Measurements from ENCODE around the gene SLC2A1.
A peak's percentile ranks its signal among the peaks of the same experiment; 100 is the strongest.
"Not testable (repeated sequence)": the region's sequence is repeated elsewhere in the genome, so short reads cannot be mapped to it uniquely, and the experiment has no call there.

Gene SLC2A1

DNA sequence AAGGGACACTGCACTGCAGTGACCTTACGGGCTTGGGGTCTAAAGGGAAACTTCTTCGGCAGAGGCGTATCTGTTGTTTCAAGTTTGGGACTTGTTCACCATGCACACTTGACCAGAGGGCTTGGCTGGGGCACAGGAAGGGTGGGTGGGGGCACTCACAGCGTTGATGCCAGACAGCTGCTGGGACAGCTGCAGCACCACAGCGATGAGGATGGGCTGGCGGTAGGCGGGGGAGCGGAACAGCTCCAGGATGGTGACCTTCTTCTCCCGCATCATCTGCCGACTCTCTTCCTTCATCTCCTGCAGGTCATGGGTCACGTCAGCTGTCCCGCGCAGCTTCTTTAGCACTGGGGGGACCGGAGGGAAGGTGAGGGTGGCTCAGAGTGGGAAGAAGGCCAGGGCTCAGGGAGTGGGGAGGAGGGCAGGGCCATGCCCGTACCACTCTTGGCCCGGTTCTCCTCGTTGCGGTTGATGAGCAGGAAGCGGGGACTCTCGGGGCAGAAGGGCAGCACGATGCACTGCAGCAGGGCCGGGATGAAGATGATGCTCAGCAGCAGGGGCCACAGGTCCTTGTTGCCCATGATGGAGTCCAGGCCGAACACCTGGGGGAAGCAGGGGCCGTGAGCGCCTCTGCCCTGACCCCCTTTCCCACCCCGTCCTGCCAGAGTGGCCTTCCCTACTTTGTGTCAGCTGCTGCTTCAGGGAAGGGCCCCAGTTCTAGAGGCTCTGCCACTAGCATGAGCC is 29.1 kb downstream of the SLC2A1 start:
- no peak for DNase-seq (ENCODE audit: low read depth in 1 of 2, low spot score in 1 of 2)

DNA sequence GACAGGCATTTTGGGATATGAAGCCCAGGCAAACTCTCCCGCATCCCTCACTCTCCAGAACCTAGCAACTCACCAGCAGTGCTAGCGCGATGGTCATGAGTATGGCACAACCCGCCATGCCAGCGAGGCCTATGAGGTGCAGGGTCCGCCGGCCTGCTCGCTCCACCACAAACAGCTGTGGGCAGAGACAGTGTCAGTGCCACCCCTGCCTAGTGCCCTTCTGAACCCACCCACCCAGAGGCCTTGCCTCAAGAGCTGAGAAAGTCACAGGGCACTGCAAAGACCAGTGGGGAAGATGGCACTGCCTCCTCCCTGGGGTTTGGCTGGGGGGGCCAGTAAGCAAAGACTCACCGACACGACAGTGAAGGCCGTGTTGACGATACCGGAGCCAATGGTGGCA is 29.8 kb downstream of the SLC2A1 start:
- no peak for DNase-seq (ENCODE audit: low read depth in 1 of 2, low spot score in 1 of 2)

DNA sequence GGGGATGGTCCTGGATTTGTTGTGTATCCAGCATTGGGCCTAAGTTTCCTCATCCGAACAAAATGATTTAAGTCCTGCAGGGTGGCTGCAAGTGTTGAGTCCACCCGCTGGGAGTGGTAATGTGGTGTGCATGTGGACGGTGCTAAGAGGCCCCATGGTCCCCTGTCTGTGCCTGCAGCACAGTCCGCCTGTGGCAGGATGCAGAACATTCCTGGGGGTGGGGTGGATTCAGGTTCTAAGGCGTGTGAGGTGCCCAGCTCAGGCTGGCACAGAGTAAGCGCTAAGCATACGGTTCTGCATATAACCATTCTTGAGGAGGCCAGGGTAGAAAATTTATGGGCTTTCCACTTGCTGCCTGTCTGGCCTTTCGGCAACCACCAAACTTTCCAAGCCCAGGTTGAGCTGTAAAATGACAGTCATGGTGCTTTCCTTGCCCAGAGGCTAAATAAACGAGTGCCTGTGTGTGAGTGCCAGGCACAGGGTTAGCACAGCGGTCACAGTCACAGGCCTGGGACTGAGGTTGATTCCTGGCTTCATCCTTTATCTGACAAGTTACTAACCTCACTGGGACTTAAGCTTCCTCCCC is 30.7 kb downstream of the SLC2A1 start:
- DNase-seq (ENCODE audit: low read depth in 1 of 2, low spot score in 1 of 2): no peak

DNA sequence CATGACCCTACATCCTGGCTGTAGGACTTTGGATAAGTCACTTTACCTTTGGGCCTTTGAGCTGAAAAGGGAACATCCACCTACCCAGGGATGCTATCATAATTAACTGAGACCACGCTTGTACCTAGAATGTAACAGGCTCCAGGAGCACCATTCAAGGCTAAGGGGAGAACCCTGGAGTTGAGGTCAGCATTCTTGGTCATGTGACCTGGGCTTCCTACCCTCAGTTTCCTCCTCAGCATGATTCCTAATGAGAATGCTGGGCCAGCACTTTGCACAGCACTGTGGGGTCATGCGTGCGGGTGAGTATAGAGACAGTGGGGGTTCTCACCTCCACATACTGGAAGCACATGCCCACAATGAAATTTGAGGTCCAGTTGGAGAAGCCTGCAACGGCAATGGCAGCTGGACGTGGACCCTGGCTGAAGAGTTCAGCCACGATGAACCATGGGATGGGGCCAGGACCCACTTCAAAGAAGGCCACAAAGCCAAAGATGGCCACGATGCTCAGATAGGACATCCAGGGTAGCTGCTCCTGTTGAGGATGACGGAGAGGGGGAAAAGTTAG is 31.3 kb downstream of the SLC2A1 start:
- DNase-seq (ENCODE audit: low read depth in 1 of 2, low spot score in 1 of 2): no peak

DNA sequence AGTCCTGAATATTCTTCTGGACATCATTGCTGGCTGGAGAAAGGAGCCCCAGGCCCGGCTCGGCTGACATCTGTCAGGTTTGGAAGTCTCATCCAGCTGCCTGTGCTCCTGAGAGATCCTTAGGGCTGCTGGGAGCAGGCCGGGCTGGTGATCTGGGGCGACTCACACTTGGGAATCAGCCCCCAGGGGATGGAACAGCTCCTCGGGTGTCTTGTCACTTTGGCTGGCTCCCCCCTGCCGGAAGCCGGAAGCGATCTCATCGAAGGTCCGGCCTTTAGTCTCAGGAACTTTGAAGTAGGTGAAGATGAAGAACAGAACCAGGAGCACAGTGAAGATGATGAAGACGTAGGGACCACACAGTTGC is 31.8 kb downstream of the SLC2A1 start:
- DNase-seq (ENCODE audit: low read depth in 1 of 2, low spot score in 1 of 2): no peak

DNA sequence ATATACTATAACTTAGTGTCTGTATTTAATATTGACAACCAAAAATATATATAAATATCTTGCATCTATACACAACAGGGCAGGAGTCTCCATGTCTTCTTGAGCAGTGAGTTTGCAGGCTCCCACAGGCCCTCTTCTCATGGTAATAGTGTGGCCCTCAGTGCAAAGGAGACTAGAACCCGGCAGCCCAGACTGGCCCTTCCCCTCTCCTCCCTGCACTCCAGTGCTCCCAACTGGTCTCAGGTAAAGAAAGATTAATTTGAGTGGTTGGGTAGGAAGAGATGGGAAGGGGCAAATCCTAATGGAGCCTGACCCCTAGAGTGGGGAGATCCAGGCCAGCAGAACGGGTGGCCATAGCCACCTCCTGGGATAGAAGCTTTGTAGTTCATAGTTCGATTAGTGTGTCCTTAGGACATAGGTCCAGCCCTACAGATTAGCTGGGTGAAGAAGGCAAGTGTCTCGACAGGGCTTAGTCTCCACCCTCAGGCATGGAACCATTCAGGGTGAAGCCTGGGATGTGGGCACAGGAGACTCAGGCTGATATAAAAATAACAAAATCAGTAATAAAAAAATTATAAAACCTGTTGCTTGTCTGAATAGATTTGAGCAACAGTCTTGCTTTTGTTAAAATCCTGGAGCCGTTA is 32.3 kb downstream of the SLC2A1 start:
- DNase-seq (ENCODE audit: low read depth in 1 of 2, low spot score in 1 of 2): no peak

DNA sequence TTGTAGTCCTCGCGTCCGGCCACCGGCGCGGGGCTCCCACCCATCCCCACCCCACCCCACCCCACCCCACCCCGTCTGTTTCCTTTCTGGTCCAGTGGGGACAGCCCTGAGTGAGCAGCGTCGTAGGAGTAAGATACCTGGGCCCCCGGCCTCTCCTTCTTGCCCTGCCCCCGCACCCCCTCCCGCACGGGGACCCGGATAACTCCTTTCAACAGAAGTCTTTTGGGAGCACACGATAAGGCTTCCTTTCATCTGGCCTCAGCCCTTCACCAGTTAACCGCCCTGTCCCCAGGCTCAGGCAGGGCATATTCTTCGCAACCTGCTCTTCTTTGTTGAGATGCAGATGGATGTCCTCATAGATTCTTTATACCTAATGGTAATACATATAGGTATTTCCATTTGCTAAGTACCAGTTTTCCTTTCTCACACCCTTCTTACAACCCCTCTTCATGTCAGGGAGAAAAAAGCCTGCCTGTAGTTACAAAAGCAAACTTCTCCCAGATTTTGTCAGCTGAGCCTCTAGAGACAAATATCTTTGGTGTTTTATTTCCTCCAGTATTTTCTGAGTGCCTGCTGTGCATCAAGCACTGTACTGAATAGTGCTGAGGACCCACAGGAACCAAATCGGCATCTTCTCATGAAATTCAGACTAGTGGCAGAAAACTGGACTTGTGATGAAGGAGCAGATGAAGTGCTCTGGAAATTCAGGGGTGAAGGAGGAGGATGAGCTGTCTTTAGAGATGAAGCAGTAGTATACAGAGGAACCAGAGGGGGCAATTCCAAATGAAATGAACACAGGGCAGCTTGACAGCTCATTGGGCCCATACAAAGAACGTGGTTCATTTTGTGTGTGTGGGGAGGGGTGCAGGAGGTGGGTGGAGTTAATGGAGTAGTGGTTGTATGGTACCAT is 33.6 kb downstream of the SLC2A1 start:
- no peak for DNase-seq (ENCODE audit: low read depth in 1 of 2, low spot score in 1 of 2)

DNA sequence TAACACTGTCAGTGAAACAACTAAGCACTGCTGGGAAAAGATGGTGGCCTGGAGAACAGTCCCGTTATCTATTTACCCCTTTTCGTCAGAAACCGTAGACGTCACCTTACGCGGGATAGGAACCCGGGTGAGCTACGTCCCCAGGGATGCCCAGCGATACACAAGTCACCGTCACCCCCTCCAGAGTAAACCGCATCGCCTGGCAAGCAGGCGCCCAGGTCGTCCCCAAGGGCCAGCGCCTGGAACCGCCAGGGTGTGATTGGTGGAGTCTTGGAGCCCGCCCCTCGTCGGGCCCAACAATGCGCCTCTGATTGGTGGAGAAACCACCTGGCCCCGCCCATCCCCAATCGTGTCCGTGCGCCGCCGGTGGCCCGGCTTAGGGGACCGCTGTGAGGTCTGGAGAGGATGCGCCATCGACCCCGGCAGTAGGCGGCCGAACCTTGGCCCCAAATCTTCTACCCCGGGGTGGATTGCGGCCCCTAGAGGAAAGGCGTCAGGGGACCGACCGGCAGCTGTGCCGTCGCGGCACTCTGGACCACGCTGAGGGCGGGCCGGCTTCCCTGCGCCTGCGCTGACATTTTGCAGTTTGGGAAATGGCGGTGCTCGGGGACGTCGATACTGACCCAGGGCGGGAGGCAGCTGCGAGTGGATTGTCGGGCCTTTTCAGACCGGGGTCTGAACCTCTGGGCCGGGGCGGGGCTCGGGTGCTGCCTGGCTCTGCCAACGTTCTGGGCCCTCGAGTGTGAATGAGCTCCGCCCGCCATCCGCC is 34.4 kb downstream of the SLC2A1 start:
- peak; percentile 85 to 87 for DNase-seq (ENCODE audit: low read depth in 1 of 2, low spot score in 1 of 2)

DNA sequence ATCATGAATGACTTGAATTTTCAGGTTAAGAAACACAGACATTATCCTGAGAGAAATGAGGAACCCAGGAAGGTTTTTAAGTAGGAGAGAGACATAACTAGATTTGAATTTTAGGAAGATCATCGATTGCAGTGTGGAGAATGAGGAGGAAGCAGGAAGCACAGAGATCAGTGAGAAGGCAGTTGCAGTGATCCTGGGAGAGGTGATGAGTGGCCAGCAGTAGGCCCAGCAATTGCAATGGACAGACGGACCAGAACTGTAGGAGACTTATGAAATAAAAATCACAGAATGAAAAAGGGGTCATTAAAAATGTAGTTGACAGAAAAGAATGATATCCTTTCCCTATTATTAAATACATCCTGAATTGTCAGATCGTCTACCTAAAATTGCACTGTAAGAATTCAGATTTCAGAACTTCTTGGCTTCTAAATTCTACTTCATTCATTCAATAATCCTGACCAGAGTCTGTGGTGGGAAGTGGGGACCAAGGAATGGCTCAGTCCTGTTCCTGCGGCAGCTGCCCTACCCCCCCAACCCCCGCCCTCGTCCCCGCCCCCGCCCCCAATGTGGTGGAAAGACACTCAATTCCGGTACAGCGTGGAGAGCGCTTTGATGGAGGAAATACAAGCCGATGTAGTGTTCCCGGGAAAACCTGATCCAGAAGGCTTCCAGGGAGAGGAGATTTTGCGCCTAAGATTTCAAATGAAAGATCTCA is 35.1 kb downstream of the SLC2A1 start:
- no peak for DNase-seq (ENCODE audit: low read depth in 1 of 2, low spot score in 1 of 2)

DNA sequence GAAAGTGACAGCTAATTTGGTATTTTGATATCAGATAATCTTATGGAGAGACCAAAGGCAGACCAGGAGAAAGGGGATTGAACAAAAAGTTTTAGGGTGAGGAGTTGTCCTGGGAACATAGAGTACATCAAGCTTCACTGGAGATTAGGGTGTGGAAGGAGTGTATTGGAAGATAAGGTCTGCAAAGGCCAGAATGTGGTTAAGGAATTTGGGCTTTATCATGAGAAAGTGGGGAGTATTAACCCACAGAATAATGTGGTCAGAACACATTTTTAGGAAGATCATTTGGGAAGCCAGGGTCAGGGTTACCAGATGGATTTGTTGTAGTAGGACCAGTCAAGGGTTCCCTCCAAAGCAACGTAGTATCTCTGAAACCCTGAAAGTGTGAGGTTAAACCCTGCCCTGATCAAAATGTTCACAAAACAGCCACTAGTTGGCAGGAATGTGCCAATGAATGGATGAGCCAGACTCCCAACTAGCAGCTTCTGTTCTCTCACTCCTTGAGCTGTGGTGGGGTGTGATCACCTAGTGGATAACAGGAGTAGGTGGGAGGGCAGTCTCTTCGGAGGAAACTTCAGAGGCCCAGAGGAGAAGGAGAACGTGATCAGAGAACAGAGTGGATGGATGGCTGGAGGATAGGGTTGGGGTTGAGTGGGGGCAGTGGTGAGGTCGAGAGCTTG is 35.8 kb downstream of the SLC2A1 start:
- DNase-seq (ENCODE audit: low read depth in 1 of 2, low spot score in 1 of 2): peak in 1 of 2 donors; percentile 27

DNA sequence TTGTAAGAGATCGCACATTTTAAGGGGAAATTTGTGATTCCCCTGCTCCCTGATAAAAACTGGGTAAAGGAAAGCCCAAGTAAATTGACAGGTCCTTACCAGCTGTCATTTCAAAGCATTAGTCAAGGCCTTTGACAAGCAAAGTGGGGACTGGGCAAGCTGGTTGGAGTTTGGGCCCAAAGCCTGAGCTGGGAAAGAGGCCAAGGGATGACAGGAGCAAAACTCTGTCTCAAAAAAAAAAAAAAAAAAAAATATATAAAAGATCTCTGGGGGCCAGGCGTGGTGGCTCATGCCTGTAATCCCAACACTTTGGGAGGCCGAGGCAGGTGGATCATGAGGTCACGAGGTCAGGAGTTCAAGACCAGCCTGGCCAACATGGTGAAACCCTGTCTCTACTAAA is 36.9 kb downstream of the SLC2A1 start:
- no peak for DNase-seq (ENCODE audit: low read depth in 1 of 2, low spot score in 1 of 2)

DNA sequence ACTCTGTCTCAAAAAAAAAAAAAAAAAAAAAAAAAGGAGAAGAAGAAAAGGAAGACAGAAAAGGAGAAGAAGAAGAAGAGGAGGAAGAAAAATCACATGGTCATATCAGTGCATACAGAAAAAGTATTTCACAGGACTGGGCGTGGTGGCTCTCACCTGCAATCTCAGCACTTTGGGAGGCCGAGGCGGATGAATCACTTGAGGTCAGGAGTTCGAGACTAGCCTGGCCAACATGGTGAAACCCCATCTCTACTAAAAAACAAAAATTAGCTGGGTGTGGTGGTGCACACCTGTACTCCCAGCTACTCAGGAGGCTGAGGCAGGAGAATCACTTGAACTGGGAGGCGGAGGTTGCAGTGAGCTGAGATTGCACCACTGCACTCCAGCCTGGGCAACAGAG is 39.0 kb downstream of the SLC2A1 start:
- DNase-seq (ENCODE audit: low read depth in 1 of 2, low spot score in 1 of 2): not testable (repeated sequence)

DNA sequence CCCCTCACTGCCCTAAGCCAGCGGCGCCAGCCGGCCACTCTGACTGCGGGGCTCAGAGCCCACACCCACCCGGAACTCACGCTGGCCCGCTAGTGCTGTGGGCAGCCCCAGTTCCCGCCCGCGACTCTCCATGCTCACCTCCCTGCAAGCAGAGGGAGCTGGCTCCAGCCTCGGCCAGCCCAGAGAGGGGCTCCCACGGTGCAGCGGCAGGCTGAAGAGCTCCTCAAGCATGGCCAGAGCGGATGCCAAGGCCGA is 41.5 kb downstream of the SLC2A1 start:
- no peak for DNase-seq (ENCODE audit: low read depth in 1 of 2, low spot score in 1 of 2)

DNA sequence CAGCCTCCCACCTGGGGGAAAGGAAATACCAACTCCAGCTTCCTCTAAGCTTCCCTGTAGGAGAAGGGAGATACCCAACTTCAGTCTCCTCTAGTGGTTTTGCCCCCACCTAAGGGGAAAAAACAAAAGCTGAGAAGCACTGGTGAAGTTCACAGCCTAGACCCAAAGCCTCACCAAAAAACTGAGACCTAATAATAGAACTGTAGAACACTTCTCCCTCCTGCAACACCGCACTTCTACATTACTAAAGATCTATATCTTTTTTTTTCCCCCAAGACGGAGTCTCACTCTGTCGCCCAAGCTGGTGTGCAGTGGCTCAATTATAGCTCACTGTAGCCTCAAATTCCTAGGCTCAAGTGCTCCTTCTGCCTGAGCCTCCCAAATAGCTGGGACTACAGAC is 43.2 kb downstream of the SLC2A1 start:
- DNase-seq (ENCODE audit: low read depth in 1 of 2, low spot score in 1 of 2): no peak

DNA sequence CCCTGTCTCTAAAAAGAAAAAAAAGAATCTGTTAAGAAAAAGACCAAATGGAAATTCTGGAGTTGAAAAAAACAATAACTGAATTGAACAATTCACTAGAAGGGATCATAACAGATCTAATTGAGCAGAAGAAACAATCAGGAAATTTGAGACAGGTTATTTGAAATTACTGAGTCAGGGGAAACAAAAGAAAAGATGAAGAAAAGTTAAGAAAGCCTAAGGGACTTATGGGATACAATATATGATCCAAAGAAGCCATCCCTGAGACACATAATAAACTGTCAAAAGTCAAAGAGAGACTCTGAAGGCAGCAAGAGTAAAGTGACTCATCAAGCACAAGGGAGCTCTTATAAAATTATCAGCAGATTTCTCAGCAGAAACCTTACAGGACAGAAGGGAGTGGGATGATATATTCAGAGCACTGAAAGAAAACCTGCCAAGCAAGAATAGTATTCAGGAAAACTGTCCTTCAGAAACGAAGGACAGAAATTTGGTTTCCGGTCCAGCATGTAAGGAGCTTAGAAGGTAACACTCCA is 44.5 kb downstream of the SLC2A1 start:
- DNase-seq (ENCODE audit: low read depth in 1 of 2, low spot score in 1 of 2): no peak

DNA sequence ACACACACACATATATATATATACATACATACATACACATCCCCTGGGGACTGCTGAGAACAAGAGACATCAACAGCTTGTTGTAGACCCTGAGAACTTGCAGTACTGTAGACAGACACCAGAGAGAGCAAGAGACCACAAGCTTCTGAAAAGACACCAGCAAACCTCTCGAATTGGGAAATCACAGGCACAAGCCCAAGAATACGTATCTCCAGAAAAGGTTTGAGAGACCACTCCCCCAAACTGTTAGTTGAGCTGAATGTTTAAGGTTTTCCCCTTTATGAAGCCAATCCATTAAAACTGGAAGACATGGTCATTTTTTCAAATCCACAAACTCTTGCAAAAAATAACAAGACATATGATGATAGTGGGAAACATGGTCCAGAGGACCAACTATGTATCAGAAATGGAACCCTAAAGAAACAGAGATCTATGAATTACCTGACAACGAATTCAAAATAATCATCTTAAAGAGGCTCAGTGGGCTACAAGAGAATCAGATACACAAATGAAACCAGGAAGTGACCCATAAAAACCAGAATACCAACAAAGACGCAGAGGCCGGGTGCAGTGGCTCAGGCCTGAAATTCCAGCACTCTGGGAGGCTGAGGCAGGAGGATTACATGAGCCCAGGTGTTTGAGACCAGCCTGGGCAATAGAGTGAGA is 45.1 kb downstream of the SLC2A1 start:
- no peak for DNase-seq (ENCODE audit: low read depth in 1 of 2, low spot score in 1 of 2)

DNA sequence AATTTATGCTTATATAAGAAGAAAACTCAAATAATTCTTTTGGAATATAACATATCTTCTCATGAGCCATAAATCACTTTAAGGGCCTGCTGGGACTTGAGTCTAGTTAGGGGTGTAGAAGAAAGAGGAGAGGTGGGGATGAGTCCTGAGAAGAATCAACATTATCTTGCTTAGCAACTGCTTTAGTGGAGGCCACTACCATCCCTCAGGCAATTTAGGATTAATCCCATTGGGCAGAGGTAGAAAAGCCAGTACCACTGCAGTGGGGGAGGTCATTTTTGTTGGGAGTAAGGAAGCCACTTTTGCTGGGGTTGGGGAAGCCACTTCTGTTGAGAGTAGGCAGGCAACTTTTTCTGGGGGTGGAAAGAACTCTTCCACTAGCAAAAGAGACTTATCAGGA is 47.7 kb downstream of the SLC2A1 start:
- no peak for DNase-seq (ENCODE audit: low read depth in 1 of 2, low spot score in 1 of 2)

DNA sequence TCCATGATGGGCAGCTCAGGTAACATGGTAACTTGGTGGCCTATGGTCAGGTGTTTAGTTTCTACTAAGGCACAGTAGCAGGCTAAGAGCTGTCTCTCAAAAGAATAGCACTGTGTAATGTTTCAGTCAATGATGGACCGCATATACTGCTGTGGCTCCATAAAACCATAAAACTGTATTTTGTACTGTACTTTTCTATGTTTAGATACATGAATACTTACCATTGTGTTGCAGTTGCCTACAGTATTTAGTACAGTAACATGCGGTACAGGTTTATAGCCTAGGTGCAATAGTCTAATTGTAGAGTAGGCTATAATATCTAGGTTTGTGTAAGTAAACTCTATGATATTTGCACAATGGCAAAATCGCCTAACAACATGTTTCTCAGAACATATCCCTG is 50.6 kb downstream of the SLC2A1 start:
- no peak for DNase-seq (ENCODE audit: low read depth in 1 of 2, low spot score in 1 of 2)

DNA sequence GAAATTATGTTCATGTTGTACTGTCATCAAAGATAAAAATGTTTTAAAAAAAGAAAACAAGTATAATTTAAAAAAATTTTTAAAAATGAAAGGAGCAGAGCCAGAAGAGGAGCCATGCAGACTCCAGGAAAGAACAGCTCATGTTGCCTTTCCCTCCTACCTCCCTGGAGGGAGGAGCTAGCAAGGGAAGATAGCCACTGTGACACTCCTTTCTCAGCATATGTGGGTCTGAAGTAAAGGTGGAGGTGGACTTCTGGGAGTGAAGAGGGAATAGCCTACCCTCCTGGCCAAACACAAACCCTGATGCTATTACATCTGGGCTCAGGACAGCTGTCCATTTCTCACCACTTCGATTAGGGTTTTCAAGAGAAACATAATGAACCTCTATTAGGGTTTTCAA is 54.2 kb downstream of the SLC2A1 start:
- DNase-seq (ENCODE audit: low read depth in 1 of 2, low spot score in 1 of 2): no peak

All from stimulated activated CD4-positive, alpha-beta T cell treated with anti-CD3 and anti-CD28 coated beads, Interleukin-15, amount 100 ng/mL, for 1 hour (primary cell).